ENCODE results near the gene SLC49A4. TPM values are rescaled to one million over a fixed set of nuclear protein-coding genes. Genes with fewer than 3 reads are reported as not detected.

Gene SLC49A4
- total RNA-seq, 1 experiment from 2014 or later, result 29.6 TPM

- no peak overlapping the region for H2AFZ ChIP-seq (ENCODE audit: low read length)
- ATAC-seq, result no peak
- ChIA-PET CTCF (no interaction called here), POLR2A (ENCODE audit: unreplicated experiment) (no interaction called here)
- DNase-seq, result no peak
- intact Hi-C loops (cut with micrococcal nuclease), result no loop called here
- TF ChIP-seq EZH2 (IDR thresholded peaks at IDR 0.05; ENCODE audit: low read length, unreplicated experiment), result no peak
- TF ChIP-seq EZH2phosphoT487 (IDR thresholded peaks at IDR 0.05; ENCODE audit: borderline replicate concordance, low read length), result no peak
- TF ChIP-seq CTCF (conservative IDR thresholded peaks at IDR 0.05; ENCODE audit: low read depth, low read length), result no peak
- no peak overlapping the region for H3K27ac ChIP-seq (ENCODE audit: low read length)
- H4K20me1 ChIP-seq (ENCODE audit: low read length), result no peaks in the 10 kb centered on the region
- H3K9ac ChIP-seq (ENCODE audit: low read length), result no peak overlapping the region
- H3K9me3 ChIP-seq (ENCODE audit: low read length), result no peaks in the 10 kb centered on the region
- BruUV-seq (replicated peaks), result no TSS peak
- H3K79me2 ChIP-seq (ENCODE audit: low read length), result no peaks in the 10 kb centered on the region
- no peak overlapping the region for H3K4me2 ChIP-seq (ENCODE audit: low read length)
- H3K4me1 ChIP-seq (ENCODE audit: insufficient read depth, low read length), result no peaks in the 10 kb centered on the region
- H3K9me2 ChIP-seq (replicated peaks; ENCODE audit: low read length), result no peaks in the 10 kb centered on the region
- no peak overlapping the region for H3K4me3 ChIP-seq (ENCODE audit: low read length)
- no peaks in the 10 kb centered on the region for H3K36me3 ChIP-seq (ENCODE audit: low read depth, low read length)
- H3K27me3 ChIP-seq (ENCODE audit: low read length), result peaks cover 41% of the 10 kb centered on the region
- H3F3A ChIP-seq (ENCODE audit: low read length, unreplicated experiment), result no peaks in the 10 kb centered on the region
These were observed 128.7 kb downstream of the SLC49A4 start for GRCh38 chr3:122923611-122924010.

GRCh38 chr3:122924056-122924455 is 129.2 kb downstream of the SLC49A4 start:
- Histone ChIP-seq H3F3A (ENCODE audit: low read length, unreplicated experiment) (no peaks in the 10 kb centered on the region), H3K79me2 (ENCODE audit: low read length) (no peaks in the 10 kb centered on the region), H3K4me1 (ENCODE audit: insufficient read depth, low read length) (no peaks in the 10 kb centered on the region), H3K27ac (ENCODE audit: low read length) (no peak overlapping the region), H3K9me2 (replicated peaks; ENCODE audit: low read length) (no peaks in the 10 kb centered on the region), H3K9me3 (ENCODE audit: low read length) (no peaks in the 10 kb centered on the region), H3K4me2 (ENCODE audit: low read length) (no peak overlapping the region), H2AFZ (ENCODE audit: low read length) (no peak overlapping the region), H3K36me3 (ENCODE audit: low read depth, low read length) (no peaks in the 10 kb centered on the region), H3K4me3 (ENCODE audit: low read length) (no peak overlapping the region), H3K27me3 (ENCODE audit: low read length) (peaks cover 40% of the 10 kb centered on the region), H3K9ac (ENCODE audit: low read length) (no peak overlapping the region), H4K20me1 (ENCODE audit: low read length) (no peaks in the 10 kb centered on the region)
- no peak for DNase-seq
- no TSS peak for BruUV-seq (replicated peaks)
- no peak for TF ChIP-seq CTCF (conservative IDR thresholded peaks at IDR 0.05; ENCODE audit: low read depth, low read length)
- no peak for TF ChIP-seq EZH2phosphoT487 (IDR thresholded peaks at IDR 0.05; ENCODE audit: borderline replicate concordance, low read length)
- TF ChIP-seq EZH2 (IDR thresholded peaks at IDR 0.05; ENCODE audit: low read length, unreplicated experiment), result no peak
- ATAC-seq, result no peak
- intact Hi-C loops (cut with micrococcal nuclease), result no loop called here
- POLR2A ChIA-PET (ENCODE audit: unreplicated experiment), result no interaction called here
- CTCF ChIA-PET, result no interaction called here

- ChIA-PET POLR2A (ENCODE audit: unreplicated experiment) (no interaction called here), CTCF (no interaction called here)
- intact Hi-C loops (cut with micrococcal nuclease), result no loop called here
- no peak overlapping the region for H3K9ac ChIP-seq (ENCODE audit: low read length)
- no peak overlapping the region for H3K27ac ChIP-seq (ENCODE audit: low read length)
- H3K79me2 ChIP-seq (ENCODE audit: low read length), result no peaks in the 10 kb centered on the region
- H3K36me3 ChIP-seq (ENCODE audit: low read depth, low read length), result no peaks in the 10 kb centered on the region
- no peaks in the 10 kb centered on the region for H3K9me2 ChIP-seq (replicated peaks; ENCODE audit: low read length)
- no peaks in the 10 kb centered on the region for H3K4me1 ChIP-seq (ENCODE audit: insufficient read depth, low read length)
- H3K27me3 ChIP-seq (ENCODE audit: low read length), result peaks cover 29% of the 10 kb centered on the region
- no peak overlapping the region for H2AFZ ChIP-seq (ENCODE audit: low read length)
- no peaks in the 10 kb centered on the region for H4K20me1 ChIP-seq (ENCODE audit: low read length)
- no peaks in the 10 kb centered on the region for H3F3A ChIP-seq (ENCODE audit: low read length, unreplicated experiment)
- no peak for TF ChIP-seq EZH2 (IDR thresholded peaks at IDR 0.05; ENCODE audit: low read length, unreplicated experiment)
- no peak for TF ChIP-seq EZH2phosphoT487 (IDR thresholded peaks at IDR 0.05; ENCODE audit: borderline replicate concordance, low read length)
- no peak for TF ChIP-seq CTCF (conservative IDR thresholded peaks at IDR 0.05; ENCODE audit: low read depth, low read length)
- BruUV-seq (replicated peaks), result no TSS peak
- no peak overlapping the region for H3K4me2 ChIP-seq (ENCODE audit: low read length)
- ATAC-seq (peak; percentile 14; the same call in 1 of the 2 replicates), DNase-seq (no peak)
- no peak overlapping the region for H3K4me3 ChIP-seq (ENCODE audit: low read length)
- H3K9me3 ChIP-seq (ENCODE audit: low read length), result no peaks in the 10 kb centered on the region
These were observed 130.9 kb downstream of the SLC49A4 start for GRCh38 chr3:122925756-122926155.
